ENCODE data around the gene RTN1.

- TF ChIP-seq CTCF (conservative IDR thresholded peaks at IDR 0.05; ENCODE audit: low read length) (no peak), EZH2phosphoT487 (IDR thresholded peaks at IDR 0.05; ENCODE audit: borderline replicate concordance, low read depth, low read length) (no peak)
Measured at GRCh38 chr14:59787045-59787674, 83.4 kb downstream of the RTN1 start.
